GM18873 (cell line): ENCODE results near the gene CAMTA2.

Experiments used
- ATAC-seq: cut with Tn5 transposase; IDR thresholded peaks from one replicate; pipeline ENCODE4 v1.9.1; 2021; ENCODE audit warnings: mild to moderate bottlenecking, moderate library complexity, moderate number of reproducible peaks; ENCODE audit not compliant: unreplicated experiment, low FRiP score

The CAMTA2 gene

DNA sequence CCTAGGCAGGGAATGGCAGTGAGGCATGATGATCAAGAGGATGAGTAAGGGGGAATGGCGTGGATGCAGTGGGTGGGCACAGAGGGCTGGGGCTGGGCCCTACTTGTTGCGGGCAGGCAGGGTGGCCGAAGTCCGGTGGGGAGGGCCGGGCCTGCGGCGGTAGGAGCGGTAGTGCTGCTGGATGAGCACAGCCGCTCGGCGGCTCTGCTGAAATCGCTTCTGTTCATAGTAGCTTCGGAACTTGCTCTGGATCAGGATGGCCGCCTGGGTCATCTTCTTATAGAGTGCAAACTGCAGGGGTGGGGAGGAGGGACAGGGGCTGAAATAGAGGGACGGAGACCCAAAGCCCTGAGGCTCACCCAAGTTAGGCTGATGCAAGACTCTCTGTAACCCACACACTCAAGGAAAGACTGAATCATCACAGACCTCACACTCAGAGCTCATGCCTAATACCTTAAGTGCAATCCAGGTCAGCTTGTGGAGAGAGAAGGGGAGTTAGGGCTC is 18.4 kb downstream of the CAMTA2 start:
- no peak for ATAC-seq

DNA sequence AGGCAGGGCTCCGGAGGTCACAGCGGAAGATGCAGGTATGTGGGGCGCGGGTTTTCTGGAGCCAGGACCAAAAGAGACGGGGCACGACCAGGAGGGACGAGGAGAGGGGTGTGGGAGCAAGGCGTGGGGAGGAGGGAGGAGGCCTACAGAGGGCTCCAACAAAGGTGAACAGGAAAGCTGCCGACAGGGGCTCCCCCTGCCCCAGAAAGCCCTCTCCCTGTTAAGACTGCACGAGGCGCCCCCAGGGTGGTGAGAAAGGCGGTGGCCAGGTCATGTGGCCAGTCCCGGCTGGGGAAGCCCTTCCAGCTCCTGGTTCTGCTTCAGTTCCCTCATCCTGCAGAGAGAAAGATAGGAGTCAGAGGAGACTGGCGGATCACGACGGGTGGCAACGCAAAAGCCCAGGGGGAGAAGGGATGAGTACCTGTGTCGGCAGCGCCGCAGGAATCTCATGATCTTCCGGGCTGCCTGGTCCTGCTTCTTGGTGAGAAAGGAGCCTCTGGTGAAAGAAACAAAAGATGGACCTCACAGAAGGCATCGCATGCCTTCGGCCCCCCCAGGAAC is 18.9 kb downstream of the CAMTA2 start:
- ATAC-seq, result no peak

DNA sequence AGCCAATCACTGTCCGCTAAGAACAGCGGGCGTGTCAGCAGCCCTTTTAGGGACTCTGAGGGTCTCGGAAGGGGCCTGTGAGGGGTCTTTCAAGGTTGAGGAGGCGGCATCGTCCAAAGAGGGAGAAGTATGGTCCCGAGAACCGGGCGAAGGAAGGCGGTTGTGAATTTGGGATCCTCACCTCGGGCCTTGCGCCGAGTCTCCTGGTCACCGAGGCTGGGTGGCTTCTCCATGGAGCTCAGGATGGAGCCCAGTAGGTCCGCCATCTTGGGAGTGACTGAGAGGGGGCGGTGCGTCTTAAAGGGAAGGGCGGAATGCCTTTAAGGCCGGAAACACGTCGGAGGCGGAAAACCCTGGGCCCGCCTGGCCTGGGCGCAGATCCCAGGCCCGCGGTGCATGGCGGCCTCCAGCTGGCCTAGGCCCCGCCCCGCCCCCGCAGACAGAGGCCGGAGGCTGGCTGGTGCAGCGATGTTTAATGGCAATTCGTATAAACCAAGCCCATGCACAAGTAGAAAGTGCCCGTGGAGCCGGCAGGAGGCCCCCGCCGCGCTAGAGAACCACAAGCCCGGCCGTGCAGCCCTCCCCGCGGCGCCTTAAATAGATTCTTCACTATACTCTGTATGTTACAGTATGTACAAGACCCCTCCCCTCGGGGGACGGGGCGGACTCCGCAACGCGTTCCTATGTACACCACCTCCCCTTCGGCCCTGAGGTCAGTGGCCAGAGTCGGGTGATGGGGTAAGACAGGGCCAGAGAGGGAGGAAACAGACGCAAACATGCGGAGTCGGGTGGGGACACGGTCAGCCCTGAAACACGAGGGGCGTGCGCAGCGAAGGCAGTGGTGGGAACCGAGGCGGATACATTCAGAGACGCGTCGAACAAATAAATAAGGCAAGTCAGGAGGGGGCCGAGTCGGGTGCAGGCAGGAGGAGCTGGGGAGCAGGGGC is 19.7 kb downstream of the CAMTA2 start, which contains the start of gene SPAG7:
Gene SPAG7, minus strand, starts transcription at position 279 of the 947 bp plus-strand sequence. Its CDS starts 13 bp downstream, at position 266.
- peak; percentile 52 for ATAC-seq

DNA sequence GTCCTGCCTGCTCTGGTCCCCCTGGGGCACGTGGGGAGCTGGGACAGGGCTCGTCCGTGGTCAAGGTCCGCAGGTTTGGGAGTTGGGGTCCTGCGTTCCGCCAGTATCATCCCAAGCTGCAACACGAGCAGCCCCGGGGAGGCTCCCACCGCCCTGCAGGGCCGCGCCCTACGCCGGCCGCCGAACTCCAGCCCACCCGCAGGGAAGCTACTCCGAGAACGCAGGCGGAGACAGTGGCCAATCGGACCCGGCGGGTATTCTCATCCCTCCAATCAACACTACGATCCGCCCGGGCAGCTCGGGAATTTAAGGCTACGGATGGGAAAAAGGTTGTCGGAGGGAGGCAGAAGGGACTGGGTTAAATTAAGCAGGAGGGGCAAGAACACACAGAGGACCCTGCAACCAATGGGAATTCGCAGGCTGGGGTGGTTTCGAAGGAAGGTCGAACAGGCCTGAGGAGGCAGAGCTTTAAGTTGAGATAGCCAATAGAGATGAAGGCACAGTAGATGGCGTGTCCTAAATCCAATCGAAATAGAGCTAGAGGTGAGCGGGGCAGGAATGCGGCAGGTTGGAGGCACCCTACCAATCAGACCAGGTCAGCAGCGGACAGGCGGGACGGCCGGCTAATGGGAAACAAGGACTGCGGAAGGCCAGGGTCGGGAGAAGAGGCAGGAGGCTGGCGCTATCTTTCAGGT is 20.5 kb downstream of the CAMTA2 start:
- peak; percentile 79 for ATAC-seq

DNA sequence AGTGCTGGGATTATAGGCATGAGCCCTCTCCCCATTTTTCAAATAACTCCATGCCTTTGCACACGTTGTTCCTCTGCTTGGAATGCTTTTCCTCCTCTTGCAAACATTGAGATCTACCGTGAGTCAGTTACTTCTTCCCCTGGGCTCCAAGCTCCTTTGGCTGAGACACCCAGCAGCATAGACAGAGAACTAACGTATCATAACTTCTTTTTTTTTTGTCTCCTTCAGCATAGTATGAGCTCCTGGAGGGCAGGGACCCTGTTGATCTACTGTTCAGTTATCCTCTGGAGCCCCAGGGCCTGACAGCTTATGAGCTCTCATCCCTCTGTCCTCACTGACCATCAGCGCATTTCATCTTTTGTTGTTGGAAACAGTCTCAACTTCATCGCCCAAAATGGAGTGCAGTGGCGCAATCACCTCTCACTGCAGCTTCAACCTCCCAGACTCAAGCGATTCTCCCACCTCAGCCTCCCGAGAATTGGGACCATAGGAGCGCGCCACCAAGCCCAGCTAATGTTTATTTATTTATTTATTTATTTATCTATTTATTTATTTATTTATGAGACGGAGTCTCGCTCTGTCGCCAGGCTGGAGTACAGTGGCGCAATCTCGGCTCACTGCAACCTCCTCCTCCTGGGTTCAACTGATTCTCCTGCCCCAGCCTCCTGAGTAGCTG is 22.0 kb downstream of the CAMTA2 start:
- no peak for ATAC-seq

DNA sequence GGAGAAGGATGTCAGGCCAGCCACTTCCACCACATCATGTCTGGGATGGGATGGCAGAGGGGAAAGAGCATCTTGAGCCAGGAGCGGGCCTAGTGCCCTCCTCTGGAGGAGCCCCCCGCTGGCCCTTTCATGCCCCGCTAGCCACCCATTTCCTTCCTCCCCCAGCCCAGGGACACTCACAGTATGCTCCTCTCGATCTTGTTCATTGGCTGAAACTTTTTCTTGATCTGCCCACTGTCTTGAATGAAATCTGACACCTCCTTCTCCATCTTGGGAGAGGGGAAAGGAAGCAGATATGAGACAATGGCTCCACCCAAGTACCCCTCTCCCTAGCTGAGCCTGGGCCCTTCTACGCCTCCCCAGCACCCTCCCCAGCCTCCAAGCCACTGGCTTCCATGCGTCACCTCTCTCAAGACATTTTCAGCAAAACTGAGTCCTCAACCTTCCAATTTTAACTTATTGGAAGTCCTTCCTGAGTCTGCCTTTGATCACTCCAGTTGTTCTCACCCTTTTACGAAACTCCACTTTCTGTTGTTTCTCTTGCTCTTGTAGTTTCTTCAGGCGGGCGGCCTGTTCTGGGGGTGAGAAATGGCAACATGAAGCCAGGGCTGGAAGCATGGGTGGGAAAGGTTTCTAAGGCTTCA is 27.1 kb downstream of the CAMTA2 start:
- ATAC-seq, result no peak

DNA sequence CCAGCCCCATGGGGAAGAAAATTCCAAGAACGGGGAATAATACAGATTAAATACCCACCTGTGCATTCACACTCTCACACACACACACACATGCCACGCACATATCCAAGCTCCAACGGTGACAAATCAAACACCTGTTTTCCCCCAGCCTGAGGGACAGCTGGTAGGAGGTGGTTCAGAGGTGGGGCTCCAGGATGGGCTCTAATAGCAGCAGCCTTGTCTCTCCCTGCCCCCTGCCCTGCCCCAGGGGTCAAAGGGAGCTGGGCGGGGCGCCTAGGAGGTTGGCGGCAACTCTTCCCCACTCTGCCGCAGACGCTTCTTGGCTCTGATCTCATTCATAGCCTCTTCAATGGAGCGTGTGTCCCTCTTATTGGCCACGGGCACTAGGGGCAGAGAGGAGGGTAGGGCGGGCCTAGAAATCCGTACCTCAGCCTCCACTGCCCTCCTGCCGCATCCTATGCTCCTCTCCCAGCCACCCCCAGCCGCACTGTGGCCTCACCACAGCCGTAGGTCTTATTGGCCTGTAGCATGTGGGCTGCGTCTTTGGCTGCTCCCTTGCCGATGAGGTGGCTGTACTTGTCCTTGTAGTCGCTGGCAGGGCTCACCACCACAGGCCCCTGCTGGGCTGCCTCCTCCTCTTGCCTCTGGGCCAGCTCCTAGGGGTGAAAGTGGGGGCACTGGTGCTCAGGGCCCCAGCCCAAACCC is 28.1 kb downstream of the CAMTA2 start:
- no peak for ATAC-seq

DNA sequence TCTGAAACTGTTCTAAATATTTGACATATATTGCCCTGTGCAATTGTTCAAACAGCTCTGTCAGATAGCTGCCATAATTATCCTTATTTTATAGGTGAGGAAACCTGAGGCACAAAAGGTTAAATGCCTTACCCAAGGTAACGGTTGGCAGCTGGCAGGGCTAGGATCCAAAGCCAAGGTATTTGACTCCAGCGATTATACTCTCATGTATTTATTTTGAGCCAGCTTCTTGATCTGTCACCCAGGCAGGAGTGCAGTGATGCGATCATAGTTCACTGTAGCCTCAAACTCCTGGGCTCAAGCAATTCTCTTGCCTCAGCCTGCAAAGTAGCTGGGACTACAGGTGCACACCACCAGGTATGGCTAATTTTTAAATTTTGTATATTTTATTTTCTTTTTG is 29.4 kb downstream of the CAMTA2 start:
- no peak for ATAC-seq

DNA sequence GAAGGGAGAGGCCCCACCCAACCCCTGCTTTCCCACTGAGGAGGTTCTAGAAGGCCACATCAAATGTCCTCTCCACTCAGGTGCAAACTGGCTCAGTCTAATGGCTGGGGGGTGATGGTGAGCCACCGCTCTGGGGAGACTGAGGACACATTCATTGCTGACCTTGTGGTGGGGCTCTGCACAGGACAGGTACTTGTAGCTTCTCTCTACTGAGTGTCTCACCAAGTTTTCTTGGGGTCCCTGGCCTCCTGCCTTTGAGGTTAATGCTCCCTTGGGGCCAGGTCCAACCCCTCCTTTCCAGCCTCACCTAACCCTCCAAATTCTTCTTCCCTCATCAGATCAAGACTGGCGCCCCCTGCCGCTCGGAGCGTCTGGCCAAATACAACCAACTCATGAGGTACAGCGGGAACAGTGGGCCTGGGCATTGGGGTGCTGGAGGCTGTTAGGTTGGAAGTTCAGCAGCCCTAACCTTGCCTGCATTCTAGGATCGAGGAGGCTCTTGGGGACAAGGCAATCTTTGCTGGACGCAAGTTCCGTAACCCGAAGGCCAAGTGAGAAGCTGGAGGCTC is 30.9 kb downstream of the CAMTA2 start:
- ATAC-seq, result no peak

DNA sequence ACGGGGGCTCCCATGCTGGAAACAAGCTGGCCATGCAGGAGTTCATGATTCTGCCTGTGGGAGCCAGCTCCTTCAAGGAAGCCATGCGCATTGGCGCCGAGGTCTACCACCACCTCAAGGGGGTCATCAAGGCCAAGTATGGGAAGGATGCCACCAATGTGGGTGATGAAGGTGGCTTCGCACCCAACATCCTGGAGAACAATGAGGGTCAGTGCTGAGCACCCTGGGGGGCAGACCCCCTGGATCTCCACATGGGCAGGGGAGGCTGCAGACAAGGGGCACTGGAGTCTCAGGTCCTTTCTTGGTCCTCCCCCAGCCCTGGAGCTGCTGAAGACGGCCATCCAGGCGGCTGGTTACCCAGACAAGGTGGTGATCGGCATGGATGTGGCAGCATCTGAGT is 32.4 kb downstream of the CAMTA2 start:
- ATAC-seq, result no peak

DNA sequence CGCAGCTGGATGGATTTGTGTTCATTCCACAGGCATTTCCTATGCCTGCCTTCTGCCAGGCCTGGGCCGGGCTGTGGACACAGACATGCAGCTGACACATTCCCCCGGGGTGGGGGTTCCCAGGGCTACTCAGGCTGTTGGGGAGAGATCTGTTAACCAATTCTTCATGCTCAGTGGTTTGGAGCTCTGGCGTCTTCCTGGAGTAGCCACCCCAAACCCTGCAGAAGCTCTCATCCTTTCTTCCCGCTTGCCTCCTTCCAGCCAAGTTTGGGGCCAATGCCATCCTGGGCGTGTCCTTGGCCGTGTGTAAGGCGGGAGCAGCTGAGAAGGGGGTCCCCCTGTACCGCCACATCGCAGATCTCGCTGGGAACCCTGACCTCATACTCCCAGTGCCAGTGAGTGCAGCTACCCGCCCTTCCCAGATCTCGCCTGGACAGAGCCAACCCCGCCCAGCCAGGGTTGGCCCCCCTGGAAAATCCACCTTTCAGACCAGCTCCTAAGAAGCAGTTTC is 34.0 kb downstream of the CAMTA2 start:
- ATAC-seq, result no peak

DNA sequence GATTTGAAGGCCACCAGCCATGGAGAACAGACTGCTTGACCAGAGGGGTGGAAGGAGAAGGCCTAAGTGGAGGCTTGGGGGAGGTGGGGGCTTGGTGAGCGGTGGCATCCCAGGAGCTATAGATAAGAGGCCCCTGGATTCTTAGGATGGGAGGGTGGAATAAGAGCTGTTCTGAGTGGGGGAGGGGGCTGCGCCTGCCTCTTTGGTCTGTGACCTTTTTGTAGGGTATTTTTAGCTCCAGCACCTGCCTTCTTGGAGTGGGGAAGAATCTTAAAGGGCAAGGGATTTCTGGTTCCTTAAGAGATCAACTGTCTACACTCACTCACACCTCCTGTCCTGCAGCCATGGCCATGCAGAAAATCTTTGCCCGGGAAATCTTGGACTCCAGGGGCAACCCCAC is 36.0 kb downstream of the CAMTA2 start:
- ATAC-seq, result no peak

DNA sequence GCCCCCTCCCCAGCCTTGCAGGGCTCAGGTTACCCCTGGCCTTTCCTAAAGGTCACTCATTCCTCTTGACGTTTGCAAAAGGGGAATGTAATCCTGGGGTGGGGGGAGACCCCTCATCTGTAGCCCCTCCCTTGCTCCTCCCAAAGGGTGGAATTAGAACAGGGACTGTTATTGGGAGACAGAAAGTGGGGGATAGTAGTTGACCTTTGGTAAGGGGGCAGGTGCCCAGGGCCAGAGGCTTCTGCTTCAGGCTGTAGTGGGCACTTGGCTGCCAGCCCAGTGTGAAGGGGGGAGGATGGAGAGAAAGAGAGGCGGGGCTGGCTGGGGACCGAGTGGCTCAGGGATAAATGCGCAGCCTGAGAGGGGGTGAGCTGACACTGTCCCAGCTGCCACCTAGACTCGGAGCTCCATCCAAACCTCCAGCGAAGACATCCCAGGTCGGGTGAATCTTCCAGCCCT is 36.7 kb downstream of the CAMTA2 start, which contains the start of gene ENO3:
Gene ENO3, plus strand, starts transcription at position 374 of the 459 bp plus-strand sequence. CDS start 711 bp downstream, outside the sequence.
- no peak for ATAC-seq

DNA sequence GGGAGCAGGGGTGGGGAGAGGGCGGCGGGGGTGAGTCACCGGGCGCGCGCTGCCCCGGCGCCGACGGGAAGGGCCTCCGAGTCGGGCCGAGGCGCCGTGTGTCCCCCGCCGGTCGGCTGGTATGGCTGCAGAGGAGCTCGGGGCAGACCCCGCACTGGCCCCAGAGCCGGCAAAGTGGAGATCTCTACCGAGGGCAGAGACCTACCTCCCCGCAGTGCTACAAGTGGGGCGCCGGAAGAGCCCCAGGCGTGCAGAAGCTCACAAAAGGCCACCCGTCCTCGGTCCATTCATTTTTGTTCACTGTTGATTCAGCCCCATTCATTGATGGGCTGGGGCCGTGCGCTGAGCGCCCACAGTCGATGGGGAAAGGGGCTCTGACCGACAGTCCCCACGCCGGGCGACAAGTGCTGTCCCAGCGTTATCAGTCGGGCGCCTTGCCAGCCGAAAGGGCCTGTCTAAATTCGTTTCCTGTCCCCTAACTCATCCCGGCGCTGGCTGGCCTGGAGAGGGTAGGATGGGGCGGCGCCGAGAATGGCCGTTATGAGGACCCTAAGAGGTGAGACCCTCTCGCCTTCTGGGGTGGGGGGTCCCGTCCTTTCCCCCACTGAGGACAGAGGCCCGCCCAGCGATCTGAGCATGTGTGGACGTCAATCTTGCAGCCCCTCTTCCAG is 37.3 kb downstream of the CAMTA2 start:
- ATAC-seq, result no peak

DNA sequence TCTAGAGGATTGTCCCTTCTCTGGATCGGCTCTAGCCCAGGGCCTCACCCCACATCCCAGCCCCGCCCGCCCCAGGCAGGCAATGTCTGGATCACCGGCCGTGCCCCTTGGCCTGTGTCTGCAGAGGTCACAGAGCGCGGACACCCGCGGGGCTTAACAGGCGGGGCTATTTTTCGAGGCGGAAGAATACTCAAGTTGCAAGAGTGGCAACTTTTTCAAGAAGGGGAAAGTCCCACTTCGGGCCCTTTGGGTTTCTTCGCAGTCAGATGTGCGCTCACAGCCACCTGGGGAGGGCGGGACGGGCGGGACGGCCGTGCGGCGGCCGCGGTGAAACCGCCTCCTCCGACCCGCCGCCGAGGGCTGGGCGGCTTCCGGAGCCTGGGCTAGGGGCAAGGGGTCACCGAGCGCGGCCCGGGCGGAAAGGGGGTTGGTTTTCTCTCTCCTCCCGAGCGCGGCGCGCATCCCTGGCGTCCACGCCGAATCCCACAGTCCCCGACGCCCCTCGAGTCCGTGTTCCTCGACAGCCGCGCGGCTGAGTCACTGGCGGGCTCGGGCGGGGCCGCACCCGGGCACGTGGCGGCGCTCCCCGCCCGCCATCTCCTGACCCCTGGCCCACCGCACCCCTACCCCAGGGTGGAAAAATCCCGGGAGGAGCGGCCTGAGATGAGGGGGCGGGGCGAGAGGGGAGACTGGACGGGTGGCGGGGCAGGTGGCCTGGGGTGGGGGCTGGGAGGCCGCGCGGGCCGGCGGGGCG is 38.0 kb downstream of the CAMTA2 start:
- peak; percentile 30 for ATAC-seq

DNA sequence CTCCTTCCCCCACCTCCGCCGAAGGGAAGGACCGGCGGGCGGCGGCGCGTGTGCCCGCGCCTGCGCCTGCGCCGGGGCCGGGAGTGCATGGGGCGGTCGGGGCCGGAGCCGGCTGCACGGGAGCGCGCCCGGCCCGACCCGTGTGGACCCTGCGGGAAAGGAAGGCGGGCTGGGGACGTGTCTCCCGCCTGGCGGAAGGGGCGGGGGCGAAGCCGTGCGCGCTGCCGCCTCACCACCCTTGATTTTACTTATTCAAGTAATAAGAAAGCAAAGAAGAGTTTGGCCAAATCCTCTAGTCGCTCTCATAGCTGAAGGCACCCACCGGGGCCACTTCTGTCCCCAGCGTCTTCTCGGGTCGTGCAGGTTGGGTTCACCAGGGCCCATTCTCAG is 38.5 kb downstream of the CAMTA2 start:
- peak; percentile 17 for ATAC-seq

DNA sequence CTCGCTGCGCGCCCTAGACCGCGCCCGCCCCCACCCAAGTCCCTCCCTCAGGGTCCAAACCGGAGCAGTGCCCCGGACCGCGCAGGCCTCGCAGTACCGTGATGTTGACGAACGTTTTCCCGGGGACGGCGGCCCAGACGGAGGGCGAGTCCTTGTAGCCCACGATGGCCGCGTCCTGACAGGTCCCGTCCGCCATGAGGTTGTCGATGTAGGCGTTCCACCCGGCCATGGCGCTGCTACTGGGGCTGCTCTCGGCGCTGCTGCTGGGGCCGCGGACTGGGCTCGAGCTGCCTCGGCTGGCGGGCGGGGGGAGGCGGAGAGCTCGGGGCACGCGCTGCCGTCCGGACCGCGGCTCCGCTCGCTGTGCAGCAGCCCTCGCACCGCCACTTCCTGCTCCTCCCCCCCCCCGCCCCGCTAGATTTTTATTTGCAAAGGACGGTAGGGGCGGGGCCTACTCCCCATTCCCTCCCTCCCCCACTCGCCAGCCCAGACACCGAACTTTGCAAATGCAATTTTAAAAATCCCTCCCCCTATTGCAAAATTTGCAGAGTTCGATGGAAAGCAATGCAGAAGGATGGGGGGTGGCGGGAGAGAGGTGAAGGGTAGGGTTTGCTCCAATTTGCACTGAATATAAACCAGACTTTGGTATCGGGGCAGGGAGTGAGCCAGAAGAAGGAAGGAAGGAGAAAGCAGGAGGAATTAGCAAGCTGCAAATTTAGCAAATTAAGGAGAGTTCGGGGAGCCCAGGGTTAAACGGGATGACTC is 39.1 kb downstream of the CAMTA2 start, which contains the start of gene PFN1:
Gene PFN1, minus strand, starts transcription at position 365 of the 765 bp plus-strand sequence. Its CDS starts 136 bp downstream, at position 229.
- peak; percentile 16 for ATAC-seq
